T1000 (cell line): Measurements from ENCODE around the gene TNP2.
A peak's percentile ranks its signal among the peaks of the same experiment; 100 is the strongest.

ENCODE experiments used
- DNase-seq: peaks from one replicate; lab custom pipeline; 2025; ENCODE audit warnings: mixed read lengths; lab: John Stamatoyannopoulos, UW

The TNP2 gene

DNA sequence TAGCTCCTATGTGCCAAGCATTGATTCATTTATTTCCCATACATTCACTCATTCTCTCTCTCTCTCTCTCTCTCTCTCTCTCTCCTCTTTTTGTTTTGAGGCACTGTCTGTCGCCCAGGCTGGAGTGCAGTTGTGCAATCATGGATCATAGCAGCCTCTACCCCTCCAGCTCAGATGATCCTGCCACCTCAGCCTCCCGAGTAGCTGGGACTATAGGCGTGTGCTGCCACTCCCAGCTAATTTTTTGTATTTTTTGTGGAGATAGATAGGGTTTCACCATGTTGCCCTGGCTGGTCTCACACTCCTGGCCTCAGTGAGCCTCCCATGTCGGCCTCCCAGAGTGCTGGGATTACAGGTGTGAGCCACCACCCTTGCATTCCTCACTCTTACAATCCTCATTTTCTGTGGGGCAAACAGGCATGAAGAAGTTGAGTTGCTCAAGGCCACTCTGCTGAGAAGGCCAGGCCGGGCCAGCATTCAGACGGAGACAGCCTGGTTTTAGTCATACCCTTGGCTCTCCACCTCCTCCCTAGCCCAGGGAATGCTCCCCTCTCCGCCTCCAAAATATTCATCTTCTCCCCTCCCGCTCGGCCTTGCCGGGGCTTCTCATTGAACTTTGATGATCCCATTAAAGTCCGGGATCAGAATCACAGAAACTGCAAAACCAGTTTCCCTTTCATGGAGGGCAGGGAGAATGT, 7.9 kb upstream of the TNP2 start:
- no peak for DNase-seq

DNA sequence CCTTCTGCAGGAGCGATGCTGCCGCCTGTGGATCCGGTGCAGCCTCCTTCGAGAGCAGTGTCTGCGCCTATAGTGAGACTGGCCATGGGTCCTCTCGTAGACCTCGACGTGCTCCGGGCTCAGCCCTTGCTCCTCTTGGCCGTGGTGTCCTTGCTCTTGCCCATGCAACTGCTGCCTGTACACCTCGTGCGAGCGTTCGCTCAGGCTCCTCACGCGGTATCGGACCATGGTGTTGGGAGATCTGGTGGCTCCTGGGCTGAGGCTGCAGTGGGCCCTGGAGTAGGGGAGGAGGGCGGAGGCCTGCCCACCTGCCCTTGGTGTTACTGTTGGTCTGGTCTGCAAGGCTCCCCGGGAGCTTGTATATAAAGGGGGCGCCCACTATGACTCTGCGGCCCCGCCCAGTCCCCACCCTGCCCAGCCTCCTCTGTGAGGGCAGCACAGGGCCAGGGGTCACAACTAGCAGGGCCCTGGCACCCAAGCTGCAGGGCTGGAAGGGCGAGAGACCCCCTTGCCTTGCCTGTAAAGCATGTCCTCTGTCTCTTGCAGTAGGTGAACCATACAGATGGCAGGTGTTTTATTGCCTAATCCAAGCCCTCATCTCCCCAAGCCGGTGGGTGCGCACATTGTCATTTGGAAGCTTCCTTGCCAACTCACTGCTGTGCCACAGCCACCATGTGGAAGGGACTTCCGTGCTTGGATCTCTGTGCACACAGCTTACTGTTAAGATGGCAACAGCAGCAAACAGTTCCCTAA, 7.2 kb upstream of the TNP2 start, which contains the start of gene PRM2:
Gene PRM2 (minus strand): TSS at position 338 of the 753 bp plus-strand sequence. CDS start 110 bp downstream, at position 228.
- DNase-seq, result no peak

DNA sequence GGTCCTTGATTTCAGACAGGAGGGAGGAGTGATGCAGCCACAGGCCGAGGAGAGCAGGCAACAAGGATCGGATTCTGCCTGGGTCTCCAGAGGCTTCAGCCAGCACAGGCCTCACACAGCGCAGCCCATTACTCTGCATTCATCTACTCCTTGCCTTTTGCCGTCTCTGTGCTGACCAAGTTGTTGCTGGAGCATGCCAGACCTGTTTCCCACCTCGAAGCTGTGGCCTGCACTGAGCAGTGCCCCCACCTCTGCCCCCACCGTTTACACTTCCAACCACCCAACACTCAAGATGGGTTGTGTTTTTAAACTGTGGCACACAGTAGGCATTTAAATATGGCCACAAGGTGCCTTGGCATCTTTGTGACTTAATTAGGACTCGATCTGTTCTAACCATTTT, 5.8 kb upstream of the TNP2 start:
- DNase-seq, result no peak

DNA sequence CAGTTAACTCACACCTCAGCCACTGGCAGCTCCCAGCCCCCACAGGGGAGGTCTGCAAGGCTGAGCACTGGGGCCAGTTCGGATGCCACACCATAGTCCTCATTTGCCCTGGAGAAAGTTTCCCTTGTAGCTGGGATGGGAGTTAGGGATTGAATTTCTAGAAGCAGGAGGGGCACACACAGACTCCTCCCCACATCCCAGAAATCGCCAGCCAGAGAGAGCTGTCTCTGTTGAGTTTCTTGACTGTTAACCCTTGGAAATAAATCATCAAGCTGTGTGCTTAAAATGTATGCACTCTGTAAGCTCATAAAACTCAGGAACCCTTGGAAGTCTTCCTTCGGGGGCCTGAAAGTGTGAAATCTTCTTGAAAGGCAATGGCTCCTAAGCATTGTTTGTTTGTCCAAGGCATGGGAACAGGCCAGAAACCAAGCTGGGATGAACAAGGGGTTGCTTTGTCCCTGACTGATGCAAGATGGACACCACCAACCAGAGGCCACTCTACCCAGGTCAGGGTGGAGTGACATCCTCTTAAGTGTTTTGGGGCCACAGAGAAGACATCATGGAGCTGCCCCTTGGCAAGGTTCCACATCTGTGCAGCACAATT, 4.7 kb upstream of the TNP2 start:
- DNase-seq, result no peak

DNA sequence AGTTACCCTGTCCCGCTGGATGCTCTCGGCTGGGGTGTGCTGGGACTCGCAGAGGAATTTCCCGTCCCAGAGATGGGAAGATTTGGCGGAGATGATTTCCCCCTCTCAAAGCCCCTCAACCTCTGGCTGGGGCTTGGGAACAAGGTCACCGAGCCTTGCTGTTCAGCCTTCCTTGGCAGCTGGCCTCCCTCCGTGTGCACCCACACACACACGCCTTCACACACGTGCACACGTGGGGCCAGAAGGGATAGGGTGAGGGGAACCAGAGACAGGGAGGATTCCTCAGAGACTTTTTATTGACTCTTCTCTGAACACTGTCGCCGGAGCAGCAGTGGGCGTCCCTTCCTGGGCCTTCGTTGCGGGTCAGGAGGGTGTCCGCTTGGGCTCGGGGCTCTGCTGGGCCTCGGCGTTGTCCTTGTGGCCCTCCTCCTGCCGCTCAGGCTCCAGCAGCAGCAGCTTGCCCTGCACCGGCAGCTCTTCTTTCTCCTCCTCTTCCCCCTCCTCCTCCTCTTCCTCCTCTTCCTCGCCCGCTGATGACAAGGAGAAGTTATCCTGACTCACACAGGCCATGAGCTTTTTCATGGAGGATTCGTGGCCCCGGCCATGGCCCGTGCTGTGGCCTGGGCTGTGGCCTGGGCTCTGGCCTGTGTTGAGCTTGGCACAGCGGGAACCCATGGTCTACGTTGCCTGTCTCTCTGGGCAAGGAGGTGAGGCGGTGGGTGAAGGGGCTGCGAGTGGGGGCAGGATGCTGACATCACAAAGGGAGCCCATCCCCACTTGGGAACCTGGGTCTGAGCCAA, 4.0 kb upstream of the TNP2 start, which contains the start of gene PRM3:
Gene PRM3 (minus strand): TSS at position 709 of the 800 bp plus-strand sequence. CDS start 34 bp downstream, at position 675.
- no peak for DNase-seq

DNA sequence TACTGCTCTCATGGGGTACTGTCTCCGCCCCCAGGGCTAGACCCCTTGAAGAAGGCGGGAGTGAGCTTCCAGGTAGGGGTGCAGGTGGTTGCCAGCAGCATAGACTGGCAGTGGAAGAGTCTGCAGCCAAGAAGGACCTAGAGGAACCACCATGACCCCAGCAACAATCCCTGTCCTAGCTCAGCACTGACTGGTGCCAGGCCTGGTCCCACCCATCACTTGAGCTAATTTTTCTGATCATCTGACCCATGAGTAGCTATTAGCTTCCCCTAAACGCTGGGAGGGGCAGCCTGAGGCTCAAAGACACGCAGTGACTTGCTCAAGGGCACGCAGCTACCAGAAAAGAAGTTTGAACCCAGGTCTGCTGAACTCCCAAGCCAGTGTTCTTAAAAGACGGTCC, 3.4 kb upstream of the TNP2 start:
- DNase-seq, result no peak

DNA sequence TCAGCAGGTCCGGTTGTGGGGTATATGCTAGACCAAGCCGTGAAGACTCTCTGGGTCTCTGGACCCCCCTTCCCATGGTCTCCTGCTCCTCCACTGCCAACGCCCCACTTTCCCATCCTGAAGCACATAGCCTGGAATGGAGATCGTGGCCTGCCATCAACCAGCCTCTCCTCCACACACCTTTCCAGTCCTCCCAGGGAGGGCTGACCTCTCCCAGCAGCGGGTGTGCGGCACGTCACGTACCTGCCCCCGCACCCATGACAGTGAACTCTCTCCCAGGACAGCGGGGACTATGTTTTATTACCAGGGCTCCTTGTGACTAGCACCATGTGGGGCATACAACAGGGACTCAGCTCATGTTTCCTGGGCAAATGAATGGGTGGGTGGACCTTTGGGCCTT, 2.5 kb upstream of the TNP2 start:
- no peak for DNase-seq

DNA sequence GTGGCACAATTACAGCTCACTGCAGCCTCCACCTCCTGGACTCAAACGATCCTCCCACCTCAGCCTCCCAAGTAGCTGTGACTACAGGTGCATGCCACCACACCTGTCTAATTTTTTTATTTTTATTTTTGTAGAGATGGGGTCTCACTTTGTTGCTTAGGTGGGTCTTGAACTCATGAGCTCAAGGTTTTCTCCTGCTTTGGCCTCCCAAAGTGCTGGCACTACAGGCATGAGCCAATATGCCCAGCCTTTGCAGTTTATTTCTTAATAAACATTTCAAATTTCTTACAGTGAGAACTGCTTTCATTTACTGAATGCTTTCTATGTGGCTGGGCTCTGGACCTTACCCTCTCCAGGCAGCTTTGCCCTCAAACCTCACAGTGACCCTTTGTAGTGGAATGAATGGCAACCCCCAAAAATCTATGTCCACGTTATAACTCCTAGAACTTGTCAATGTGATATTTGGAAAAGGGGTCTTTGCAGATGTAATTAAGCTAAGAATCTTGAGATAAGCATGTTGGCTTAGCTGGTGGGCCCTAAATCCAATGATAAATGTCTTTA, 1.6 kb upstream of the TNP2 start:
- DNase-seq, result no peak

DNA sequence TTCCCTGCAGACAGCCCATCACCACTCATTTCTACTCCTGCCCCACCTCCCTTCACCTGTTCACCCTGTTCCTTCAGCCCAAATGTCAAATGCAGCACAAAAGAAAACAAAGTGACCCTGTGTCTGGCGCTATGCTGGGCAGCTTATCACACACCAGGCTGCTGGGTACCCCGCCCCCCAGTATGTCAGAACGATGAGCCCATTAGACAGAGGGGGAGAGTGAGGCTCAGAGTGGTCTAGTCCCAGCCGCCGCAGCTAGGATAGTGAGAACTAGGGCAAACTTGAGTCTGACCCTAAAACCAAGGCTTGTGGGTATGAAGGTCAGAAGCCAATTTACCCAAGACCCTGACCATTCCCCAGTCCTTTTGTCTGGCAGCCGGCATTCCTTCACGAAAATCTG, 4.0 kb downstream of the TNP2 start:
- no peak for DNase-seq

DNA sequence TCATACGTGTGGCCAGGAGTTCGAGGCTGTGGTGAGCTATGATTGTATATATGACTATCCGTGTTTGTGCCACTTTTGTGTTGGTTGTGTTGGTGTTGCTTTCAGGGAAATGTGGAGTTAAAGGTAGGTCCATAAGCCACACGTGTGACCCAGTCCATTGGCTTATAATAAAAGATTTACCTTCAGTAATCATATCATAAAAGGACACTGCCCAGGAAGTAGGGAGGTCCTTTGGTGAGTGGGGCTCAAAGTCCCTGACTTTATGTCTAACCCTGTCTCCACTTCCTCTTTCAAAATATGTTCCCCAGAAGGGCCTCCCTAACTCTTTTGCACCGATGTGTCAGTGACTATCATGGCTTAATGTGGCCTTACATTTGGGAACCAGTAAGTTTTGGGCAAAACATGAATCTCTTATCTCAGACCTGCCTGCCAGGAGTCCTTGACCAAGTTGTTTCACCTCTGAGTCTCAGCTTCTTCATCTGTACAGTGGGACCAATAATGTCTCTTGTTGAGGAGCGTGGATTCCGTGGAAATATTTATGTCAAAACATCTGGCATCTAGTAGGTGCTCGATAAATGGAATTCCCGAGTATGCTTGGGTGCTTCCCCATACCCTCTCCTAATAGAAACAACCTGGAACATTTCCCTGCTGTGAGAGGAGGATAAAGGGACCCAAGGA, 4.8 kb downstream of the TNP2 start:
- no peak for DNase-seq

DNA sequence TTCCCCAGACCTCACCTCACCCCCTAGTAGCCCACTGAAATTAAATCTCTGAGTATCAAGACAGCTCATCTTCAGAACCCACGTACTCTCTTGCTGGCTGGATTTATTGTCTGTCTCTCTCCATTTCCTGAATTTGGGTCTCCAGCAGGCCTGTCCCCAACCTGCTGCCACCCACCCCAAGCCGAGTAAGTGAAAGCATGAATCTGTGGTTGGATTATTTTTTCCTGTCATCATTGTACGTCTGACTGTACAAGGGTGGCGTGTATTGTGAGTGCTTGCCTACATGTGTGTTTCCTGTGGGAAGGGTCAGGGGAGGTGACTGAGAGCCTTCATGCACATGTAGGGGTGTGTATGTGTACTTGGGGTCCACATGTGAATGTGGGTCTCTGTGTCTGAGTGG, 5.4 kb downstream of the TNP2 start:
- DNase-seq, result no peak

DNA sequence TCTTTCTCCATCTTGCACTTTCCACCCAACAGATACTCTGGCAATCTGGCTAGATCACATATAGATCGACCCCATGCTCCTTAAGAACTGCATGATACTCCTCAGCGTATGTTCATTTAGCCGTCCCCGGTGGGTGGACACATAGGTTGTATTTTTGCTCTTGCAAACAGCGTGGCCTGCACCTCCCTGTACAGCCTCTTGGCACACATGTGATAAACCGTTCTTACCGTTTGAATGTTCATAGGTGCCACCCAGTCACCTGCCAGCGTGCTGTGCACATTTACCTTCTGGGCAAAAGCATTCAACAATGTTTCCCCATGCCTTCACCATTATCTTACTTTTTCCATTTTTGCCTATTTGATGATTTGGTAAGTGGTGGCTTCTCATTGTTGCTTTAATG, 6.2 kb downstream of the TNP2 start:
- no peak for DNase-seq

DNA sequence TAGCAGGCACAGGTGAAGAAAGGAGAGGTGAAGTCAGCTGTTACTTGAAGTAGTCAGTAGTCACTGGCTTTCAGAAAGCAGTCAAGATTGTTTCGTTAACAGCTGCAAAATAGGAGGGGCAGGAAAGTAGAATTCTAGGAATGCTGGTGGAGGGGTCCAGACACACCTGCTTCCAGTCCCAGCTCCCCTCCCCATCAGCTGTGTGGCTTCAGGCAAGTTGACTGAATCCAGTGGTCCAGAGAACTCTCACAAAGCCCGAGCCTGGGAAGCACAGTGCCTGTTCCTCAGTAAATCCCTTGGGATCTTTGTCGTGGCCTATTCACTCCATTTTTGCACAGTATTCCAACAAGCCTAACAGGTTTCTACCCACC, 8.5 kb downstream of the TNP2 start:
- no peak for DNase-seq

DNA sequence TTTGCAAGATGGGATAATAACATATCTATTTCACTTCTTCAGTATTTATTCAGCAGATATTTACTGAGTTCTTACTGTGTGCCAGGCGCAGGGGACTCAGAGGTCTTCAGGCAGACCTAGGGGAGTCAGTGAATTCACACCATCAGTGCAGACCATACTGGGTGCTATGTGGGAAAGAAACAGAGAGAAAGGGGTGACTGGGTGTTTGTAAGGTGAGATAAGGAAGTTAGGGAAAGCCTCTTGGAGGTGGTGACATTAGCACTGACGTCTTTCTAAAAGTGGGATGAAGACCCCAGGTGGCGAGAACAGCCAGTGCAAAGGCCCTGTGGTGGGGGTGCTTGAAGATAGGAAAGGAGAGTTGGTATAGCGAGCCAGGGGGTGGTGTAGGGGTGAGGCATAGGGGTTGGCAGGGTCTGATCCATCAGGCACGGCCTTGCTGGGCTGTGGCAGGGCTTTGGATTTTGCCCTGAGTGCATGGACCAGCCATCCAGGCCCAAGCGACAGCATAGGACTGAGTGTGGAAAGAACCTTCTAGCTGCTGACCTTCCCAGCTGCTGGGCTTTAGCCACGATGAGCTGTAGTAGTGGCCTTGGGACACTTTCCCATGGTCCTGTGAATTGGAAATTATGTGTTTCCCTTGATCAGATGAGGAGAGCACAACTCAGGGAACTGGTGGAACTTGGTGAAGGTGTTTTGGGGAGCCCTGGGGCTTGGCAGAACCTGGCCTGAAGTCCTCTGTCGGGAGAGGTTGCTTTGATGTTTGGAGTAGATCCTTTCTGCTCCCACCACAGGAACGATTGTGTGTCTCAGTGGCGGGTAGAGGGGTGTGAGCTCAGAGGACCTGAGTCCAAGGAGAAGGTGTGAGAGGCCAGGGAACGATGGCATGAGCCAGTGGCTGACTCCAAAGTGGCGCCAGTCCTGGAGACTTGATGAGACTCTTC, 9.2 kb downstream of the TNP2 start:
- DNase-seq, result no peak

DNA sequence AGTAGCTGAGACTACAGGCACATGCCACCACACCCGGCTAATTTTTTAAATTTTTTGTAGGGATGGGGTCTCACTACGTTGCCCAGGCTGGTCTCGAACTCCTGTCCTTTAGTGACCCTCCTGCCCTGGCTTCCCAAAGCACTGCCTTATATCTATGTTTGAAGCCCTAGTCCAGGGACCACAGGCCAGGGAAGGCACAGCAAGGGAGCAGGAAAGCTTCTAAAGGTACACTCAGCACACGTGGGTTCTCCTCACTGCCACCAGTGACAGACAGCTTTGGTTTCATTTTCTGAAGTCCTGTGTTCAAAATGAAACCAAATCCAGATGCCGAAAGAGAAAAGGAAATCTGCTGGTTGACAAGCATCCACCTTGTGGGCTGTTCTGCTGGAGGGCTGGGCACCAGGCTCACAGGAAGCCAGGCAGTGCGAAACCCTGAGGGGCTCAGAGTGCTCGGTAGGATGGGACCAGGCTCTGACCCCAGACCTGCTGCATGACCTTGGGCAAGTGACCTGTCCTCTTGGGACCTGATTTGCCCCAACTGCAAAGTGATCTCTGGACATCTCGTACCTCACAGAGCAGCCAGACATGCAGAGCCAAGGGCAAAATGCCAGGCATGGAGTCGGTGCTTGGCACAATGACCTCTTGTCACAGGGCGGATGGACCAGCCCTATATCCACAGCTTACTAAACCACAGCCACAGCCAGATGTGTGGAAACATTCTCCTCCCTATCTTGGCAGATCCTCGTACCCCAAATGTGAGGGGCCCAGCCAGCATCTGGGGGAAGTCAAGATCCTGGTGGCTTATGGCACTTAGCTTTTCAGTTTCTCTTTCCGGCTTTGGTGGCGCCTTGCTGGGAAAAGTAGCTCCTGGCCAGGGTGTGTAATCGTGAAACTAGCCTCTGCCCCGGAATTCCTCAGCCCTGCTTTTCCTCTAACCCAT, 10.3 kb downstream of the TNP2 start:
- no peak for DNase-seq

DNA sequence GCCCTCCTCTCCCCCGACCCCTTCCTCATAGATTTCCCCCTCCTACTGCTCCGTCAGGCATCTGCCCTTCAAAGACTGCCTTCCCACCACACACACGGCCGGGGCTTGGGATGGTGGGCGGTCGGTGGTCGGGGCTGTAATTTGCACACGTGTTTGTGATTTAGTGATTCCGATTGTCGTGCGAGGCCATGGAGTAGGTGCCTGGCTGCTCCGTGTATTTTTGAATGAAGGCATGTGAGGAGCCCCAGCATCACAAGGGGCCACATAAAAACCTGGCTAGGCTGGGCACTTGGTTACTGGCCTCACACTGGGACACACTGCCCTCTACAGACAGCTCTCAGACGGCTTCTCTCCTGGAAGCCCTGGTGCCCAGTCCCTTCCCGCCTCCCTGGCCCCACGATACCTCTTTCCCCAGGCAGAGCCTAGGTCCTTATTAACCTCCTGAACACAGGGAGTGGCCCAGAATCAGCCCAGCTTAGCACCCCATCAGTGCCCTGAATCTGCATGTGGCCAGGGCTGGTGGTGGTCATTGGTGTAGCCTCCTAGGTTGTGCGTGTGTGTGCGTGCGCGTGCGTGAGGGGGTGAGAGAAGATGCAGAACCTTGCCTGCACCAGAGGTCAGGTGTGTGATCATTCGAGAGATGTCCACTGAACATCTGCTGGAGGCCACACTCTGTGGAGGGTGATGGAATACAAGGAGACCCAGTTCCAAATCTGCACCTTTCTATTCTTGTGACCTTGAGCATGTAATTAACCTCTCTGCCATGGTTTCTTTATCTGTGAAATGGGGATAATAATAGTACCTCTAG, 11.8 kb downstream of the TNP2 start:
- peak; percentile 52 for DNase-seq

DNA sequence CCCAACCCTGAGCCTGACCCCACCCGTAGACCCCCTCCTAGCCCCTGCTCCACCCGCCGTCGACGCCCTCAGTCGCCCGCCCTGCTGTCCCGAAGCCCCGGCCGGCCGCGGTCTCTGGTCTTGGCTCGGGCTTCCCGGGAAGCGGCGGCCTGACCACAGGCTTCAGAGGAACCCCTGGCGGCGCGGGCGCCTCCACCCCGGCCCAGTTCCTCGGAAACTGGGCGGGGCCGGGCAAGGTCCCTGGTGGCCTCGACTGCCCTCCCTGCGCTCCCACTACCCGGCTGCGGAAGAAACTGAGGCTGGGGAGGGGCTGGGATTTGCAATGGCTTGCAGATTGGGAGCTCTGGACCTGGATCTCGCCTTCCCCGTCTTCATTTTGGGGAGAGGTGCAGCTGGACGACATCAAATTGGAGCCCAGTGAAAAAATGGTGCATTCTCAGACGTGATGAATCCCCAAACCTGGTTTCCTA, 12.4 kb downstream of the TNP2 start:
- no peak for DNase-seq
